A204.1 (cell line): ENCODE measurements around the gene PSMA3.

Experiments
- FAIRE-seq: peaks from 2 replicates; lab custom pipeline; 2012; peaks lifted over from hg19 to GRCh38; lab: Jason Lieb, UNC

The PSMA3 gene

DNA sequence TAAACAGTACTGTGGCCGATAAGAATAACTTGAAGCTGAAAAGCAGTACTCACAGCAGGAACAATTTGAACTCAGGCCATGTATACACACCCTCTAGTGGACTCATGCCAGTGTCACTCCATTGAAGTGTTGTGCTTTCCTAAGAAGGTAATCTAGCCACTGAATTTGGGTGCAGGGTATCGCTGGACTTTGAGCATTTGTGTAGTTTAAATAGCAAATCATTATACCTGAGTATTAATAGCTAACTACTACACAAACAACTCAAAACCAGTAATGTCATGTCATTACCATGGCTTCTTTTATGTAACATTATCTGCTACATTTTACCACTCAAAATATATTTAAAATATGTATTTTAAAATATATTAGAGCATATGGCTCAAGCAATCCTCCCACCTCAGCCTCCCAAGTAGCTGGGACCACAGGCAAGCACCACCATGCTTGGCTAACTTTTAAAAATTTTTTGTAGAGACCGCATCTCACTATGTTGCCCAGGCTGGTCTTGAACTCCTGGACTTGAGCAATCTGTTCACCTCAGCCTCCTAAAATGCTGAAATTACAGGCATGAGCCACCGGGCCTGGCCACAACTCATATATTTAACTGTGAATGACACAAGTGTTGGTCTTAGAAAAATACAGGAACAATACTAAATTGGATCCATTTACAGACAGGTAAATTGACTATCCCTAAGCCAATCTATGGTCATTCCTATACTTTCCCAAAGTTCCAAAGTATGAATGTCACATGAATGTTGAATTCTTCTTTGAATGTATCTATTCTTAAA lies 28.1 kb downstream of the PSMA3 start:
- no peak for FAIRE-seq

DNA sequence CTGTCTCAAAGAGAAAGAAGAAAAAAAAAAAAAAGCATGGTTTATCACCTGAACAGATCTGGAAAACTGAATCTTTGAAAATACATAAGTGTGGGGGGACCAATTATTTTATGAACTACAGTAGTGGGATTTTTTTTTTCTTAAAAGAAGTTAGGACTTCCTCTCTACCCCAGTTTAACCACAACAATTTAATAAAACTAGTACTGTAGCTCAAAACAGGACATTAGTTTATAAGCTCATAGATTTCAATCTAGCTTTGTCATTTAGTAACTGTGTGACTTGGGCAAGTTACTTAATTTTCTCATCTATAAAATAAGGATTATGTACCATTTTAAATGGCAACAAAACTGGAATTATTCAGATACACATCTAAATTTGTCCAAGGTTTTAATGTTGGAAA lies 30.2 kb downstream of the PSMA3 start:
- FAIRE-seq: no peak

DNA sequence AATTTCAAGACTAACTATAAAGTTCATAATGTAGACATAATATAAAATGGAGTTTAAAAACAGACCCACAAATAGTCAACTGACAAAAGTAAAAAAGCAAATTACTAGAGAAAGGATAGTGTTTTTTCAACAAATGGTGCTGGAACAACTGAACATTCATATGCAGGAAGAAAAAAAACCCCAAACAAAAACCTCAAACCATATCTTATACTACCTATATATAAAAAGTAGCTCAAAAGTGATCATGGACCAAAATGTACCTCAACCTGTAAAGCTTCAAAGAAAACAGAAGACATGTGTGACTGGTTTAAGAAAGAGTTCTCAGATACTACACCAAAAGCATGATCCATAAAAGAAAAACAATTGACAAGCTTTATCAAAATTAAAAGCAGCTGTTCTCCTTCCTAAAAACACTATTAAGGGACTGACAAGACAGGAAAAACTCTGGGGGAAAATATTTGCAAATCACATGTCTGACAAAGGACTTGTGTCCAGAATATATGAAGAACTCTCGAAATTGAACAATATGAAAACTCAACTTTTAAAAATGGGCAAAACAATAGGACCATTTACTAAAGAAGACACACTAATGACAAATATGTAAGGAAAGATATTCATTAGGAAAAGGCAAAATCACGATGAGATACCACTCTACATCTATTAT lies 31.0 kb downstream of the PSMA3 start:
- FAIRE-seq: no peak

DNA sequence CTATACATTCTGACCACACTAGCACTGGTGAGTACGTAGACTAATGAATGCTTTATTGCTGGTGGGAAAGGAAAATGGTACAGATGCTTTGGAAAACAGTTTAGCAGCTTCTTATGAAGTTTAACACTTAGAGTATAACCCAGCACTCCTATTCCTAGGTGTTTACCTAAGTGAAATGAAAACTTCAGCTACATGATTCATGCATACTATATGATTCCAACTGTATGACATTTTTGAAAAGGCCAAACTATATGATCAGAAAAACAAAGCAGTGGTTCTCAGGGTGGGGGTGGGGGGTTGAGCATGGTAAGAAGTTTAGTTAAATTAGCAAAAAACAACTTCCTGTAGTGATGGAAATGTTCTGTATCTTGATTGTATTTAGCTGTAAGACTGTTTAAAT lies 31.6 kb downstream of the PSMA3 start:
- no peak for FAIRE-seq

DNA sequence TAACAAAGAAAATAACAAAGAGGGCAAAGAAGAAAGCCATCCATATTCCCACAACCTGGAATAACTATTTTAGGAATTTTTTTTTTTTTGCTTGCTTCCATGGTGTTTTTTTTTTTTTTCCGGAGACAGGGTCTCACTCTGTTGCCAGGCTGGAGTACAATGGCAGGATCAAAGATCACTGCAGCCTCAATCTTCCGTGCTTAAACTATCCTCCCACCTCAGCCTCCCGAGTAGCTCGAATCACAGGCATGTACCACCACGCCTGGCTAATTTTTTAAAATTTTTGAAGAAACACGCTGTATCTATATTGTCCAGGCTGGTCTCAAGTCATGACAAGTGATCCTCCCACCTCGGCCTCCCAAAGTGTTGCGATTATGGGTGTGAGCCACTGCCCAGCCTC lies 33.5 kb downstream of the PSMA3 start:
- no peak for FAIRE-seq

- no peak for FAIRE-seq
These were observed 36.5 kb downstream of the PSMA3 start for GRCh38 chr14:58280954-58281787.

GRCh38 chr14:58281969-58282368 lies 37.3 kb downstream of the PSMA3 start:
- no peak for FAIRE-seq

DNA sequence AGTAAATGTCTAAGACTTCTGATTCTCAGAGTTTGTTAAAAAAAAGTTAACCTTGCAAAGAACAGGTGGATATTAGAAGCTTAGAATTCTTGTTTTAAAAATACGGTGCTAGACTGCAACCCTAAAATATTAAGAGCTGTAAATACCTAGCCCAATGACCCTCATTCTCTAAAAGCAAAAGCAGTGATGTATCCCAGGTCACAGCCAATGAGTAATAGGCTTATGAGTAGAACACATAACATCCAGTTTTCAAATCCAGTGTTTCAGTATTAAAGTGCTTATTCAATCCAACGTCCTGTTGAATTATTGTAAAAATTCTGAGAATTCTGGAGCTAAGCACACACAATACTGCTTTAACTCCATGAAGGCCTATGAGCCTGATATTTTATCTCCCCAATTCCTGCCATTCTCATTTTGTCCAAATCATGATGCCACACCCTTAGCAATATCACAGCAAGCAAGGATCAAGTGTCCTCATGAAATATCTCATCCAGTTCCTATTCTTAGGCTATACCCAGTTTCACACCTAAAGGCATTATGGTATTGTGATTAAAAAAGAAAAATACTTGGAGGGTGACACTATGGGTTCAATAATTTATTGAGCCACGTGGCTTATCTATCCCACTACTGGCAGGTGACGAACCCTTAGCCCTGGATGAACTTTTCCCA lies 38.4 kb downstream of the PSMA3 start:
- FAIRE-seq: no peak

- no peak for FAIRE-seq
These were observed 39.1 kb downstream of the PSMA3 start for GRCh38 chr14:58283730-58284129.

DNA sequence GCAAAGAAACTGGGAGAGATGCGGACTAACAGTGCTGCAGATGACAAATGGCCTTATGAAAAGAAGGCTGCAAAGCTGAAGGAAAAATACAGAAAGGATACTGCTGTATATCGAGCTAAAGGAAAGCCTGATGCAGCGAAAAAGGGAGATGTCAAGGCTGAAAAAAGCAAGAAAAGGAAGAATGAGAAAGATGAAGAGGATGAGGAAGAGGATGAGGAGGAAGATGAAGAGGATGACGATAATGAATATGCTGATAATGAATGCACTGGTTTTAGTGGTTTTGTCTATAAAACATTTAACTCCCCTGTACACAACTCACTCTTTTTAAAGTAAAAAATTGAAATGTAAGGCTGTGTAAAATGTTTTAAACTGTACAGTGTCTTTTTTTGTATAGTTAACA lies 40.5 kb downstream of the PSMA3 start:
- no peak for FAIRE-seq

- FAIRE-seq: no peak
These were observed 43.0 kb downstream of the PSMA3 start for GRCh38 chr14:58287607-58288042.

GRCh38 chr14:58288106-58288792 lies 43.6 kb downstream of the PSMA3 start:
- FAIRE-seq: no peak

GRCh38 chr14:58291646-58292045 lies 47.0 kb downstream of the PSMA3 start:
- no peak for FAIRE-seq

GRCh38 chr14:58292187-58292586 lies 47.5 kb downstream of the PSMA3 start:
- no peak for FAIRE-seq

GRCh38 chr14:58294201-58294600 lies 49.6 kb downstream of the PSMA3 start:
- no peak for FAIRE-seq

DNA sequence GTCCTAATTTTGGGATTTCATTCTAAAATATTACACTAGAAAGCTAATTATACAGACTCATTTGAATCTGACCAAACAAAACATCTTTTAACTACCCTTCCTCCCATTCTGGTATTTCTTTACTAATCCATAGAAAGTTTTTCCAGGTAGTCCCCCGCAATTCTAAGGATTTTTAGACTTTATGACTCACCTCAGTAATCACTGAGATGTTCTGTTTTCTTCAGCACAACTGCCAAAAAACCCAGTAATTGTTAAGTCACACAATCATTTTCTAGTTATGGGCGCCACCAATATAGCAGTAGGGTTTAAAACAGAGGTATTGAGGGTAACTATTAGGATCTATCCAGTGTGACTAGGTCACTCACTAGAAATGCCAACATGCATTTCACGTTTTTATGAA lies 52.1 kb downstream of the PSMA3 start:
- FAIRE-seq: no peak

GRCh38 chr14:58297412-58297761 lies 52.7 kb downstream of the PSMA3 start:
- no peak for FAIRE-seq

GRCh38 chr14:58297762-58298476 lies 53.3 kb downstream of the PSMA3 start:
- peak; percentile 100 for FAIRE-seq

GRCh38 chr14:58298477-58299400 lies 54.1 kb downstream of the PSMA3 start, which contains the start of gene ARID4A:
TSS of gene ARID4A (plus strand) at chr14:58298555. CDS start at chr14:58299855, 1,300 bp downstream.
- no peak for FAIRE-seq
